Brain pericyte (primary cell): ENCODE data around the gene KLK10.

Source experiments
- DNase-seq: peaks from one replicate; pipeline ENCODE4 v3.0.0-alpha.2; 2012; ENCODE audit warnings: low read depth, low spot score

The KLK10 gene

DNA sequence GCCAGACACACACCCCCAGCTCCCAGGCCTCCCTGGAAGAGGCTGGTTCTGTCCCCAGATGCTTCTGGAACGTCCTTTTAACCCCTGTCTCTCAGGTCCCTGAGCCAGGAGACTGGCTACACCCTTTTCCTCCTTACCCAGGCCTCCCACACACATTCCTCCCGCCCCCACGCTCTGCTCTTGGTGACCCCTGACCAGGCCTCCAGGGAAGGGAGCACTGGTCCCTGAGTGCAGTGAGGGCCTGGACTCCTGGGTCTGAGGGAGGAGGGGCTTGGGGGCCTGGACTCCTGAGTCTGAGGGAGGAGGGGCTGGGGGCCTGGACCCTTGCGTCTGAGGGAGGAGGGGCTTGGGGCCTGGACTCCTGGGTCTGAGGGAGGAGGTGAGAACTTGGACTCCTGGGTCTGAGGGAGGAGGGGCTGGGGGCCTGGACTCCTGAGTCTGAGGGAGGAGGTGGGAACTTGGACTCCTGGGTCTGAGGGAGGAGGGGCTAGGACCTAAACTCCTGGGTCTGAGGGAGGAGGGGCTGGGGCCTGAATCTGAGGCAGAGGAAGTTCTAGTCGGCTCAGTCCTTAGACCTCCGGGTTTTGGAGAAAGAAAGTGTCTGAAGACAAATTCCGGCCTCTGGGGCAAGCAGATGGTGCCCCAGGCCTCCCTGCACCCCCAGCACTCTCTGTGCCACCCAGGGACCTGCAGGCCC lies 50.6 kb downstream of the KLK10 start:
- DNase-seq: no peak

DNA sequence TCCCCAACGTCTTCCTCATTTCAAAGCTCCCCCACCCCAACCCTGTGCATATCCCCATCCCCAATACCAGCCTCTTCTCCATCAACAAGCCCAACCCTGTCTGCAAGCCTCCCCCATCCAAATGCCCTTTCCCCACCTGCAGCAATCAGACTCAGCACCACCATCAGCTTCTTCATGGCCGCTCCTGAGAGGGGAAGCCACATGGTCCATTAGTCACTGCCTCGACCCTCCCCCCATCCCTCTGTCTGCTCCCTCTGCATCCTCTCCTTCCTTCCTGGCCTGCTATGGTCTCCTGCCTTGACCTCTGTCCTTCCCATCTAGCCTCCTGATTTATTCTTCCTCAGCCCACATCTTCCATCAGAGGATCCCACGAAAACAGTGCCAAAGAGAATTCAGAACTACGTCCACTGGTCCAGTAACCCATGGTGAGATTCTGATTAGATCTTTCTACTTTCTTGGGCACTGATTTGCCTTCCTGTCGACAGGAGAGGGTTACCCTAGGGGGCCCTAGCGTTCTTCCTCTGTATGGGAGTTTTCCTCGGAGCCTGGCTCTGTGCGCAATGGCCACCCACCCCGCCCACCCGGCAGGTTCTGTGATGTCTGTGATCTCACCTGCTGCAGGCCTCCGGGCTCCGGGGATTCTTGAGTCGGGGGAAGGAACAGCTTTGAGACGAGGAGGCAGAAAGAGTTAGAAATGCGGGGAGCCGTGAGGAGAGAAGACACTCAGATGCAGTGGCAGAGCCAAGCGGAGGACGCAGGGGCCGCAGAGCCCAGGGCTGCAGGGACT lies 51.4 kb downstream of the KLK10 start:
- no peak for DNase-seq

- no peak for DNase-seq
Measured at GRCh38 chr19:50964266-50964665, 55.2 kb downstream of the KLK10 start.

GRCh38 chr19:50963381-50963780 lies 56.1 kb downstream of the KLK10 start:
- DNase-seq: no peak
